GM19395 (cell line): Measurements from ENCODE around the gene CEP350.
A peak's percentile ranks its signal among the peaks of the same experiment; 100 is the strongest.
"Not testable (repeated sequence)": the region's sequence is repeated elsewhere in the genome, so short reads cannot be mapped to it uniquely, and the experiment has no call there.

ENCODE experiments used
- ATAC-seq: cut with Tn5 transposase; IDR thresholded peaks from one replicate; pipeline ENCODE4 v1.9.1; 2021; ENCODE audit warnings: mild to moderate bottlenecking, moderate library complexity; ENCODE audit not compliant: unreplicated experiment

Gene CEP350

DNA sequence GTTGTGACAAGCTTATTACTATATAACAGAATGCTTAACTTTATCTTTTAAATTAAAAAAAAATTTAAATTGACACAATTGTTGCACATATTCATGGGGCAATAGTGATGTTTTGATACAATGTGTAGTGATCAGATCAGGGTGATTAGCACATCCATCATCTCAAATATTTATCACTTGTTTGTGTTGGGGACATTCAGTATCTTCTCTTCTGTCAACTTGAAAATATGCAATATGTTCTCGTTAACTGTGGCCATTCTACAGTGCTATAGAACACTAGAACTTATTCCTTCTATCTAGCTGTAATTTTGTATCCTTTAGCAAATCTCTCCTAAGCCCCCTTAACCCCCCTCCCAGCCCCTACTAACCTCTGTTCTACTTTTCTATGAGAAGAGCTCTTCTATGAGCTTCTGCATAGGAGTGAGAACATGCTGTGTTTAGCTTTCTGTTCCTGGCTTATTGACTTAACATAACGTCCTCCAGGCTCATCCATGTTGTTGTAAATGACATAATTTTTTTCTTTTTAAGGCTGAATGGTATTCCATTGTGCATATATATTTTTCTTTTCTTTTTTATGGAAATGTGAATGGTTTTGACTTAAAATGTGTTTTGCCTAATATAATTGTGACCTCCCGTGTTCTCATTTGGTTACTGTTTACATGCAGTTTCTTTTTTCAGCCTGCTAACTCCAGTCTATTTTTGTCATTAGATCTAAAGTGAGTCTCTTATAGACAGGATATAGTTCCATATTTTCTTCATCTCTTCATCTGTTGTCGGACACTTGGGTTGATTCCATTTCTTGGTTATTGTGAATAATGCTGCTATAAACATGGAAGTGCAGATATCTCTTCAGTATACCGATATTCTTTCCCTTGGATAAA, 23.8 kb downstream of the CEP350 start:
- no peak for ATAC-seq

DNA sequence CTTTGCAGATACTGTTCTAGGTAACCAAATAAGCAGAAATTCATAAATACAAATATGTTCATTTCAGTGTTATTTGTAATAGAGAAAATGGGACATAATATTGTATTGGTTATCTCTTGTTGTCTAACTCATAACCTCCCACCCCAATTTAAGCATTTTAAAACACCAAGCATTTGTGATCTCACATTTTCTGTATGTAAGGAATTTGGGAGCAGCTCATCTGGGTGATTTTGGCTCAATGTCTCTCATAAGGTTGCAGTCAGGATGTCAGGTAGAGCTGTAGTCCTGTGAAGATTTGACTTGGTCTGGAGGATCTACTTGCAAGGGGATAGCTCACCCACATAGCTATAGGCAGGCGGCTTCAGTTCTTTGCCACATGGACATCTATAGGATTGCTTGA, 29.5 kb downstream of the CEP350 start:
- no peak for ATAC-seq

DNA sequence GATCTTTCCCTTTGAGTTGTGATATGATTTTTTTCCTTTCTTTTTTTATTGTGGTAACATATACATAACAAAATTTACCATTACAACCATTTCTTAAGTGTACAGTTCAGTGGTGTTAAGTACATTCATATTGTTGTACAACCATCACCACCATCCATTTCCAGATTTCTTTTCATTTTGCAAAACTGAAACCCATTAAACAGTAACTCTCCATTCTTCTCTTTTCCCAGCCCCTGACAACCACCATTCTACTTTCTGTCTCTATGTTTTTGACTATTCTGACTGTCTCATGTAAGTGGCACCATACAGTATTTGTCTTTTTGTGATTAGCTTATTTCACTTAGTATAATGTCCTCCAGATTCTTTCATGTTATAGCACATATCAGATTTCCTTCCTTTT, 30.3 kb downstream of the CEP350 start:
- ATAC-seq, result peak; percentile 65

DNA sequence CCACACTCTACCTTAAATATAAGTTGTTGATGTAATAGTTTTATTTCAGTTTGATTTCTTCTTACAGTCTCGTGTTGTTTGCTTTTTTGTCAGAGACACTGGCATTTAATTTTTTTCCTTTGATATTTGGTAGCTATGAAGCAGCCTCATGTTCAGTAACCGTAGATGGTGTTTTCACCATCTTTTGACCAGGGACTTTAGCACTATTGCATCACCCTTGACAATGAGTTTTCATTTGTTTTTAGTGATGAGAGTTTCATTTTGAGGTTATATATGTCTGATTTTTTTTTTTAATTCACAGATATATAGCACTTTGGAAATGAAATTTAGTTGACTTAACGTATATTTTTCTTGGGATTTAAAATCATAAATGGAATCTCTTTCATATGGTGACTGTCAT, 36.2 kb downstream of the CEP350 start:
- no peak for ATAC-seq

DNA sequence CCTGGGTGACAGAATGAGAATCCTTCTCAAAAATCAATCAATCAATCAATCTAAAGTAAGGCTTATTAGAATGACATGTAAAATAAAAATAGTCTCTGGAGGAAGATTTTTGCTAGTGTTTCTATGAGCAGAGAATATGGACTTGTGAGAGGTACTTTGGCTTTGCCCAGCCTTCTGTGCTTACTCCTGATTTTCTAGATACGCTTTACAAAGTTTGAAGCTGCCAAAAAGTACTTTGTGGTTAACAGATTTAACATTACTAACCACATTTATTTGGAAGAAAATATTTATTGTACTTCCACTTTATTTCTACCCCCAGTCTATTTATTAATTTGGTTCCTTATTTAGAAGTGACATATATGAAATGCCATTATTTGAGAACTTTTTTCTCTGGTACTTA, 41.0 kb downstream of the CEP350 start:
- ATAC-seq, result no peak

DNA sequence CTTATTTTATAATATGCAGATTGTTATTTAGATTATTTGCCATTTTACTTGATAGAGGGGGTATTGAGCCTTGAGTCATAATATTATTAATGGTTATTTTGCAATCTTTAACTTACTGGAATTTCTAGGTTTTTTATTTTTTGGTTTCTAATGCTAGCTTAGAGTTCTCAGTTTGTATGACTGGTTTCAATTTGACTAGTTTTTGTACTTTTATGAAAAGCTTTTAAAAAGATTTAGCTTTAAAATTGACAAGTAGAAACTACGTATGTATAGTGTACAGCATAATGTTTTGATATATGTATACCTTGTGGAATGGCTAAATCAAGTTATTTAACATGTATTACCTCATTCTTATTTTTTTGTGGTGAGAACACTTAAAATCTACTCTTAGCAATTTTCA, 41.5 kb downstream of the CEP350 start:
- peak; percentile 74 for ATAC-seq

DNA sequence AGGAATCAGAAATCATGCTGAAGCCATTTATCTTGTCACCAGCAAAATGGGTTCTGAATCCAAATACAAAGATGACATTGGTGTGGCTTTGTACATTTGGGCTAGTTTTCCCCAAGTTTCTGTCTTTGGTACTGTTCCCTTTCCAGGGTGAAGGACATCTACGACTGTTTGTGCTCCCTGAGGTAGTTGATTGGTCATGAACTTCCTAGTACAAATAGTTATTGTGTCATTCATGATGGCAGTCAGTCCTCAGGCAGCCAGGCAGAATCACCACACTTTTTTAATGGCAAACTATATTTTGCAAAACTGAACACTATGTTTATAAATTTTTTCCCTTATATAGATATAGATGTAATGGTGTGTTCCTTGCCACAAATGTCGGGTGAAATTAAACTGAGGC, 46.0 kb downstream of the CEP350 start:
- no peak for ATAC-seq

DNA sequence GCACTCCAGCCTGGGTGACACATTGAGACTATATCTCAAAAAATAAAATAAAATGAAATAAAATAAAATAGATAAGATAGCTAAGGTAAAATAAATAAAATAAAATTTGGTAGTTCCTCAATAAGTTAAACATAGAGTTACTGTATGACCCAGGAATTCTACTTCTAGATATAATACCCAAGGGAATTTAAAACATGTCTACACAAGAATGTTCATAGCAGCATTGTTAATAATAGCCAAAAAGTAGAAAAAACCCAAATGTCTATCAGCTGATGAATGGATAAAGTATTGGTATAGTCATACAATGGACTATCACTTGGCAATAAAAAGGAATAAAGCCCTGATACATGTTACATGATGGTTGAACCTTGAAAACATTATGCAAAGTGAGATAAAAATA, 47.8 kb downstream of the CEP350 start:
- no peak for ATAC-seq

DNA sequence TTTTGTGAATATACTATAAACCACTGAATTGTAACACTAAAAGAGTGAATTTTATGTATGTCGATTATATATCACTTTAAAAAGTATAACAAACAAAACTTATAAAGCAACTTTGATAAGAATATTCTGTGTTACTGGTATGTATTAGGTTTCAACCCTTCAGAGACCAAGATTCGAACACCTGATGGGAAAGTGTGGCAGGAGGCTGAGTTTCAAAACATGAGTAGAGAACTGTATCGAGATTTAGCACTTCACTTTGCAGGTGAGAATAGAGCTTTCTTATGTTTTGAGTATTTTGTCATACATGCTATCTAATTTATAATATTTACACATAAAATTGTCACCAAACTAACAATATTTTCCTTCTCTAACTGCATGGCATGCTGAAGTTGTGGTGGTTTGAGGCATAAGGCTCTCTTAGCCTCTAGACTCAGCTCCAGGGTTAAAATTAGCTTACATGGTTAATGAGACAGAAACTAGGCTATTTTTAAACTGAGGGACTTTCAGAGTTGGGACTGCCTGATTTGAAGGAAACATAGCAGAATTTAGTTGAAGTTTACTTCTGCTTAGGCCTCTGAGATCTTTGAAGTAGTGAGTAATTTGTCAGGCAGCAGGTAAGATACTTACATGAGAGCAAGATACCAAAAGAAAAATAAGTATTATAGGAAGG, 48.6 kb downstream of the CEP350 start:
- peak; percentile 93 for ATAC-seq

DNA sequence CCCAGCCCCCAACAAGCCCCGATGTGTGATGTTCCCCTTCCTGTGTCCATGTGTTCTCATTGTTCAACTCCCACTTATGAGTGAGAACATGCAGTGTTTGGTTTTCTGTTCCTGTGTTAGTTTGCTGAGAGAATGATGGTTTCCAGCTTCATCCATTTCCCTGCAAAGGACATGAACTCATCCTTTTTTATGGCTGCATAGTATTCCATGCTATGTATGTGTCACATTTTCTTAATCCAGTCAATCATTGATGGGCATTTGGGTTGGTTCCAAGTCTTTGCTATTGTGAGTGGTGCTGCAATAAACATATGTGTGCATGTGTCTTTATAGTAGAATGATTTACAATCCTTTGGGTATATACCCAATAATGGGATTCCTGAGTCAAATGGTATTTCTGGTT, 52.2 kb downstream of the CEP350 start:
- not testable (repeated sequence) for ATAC-seq

DNA sequence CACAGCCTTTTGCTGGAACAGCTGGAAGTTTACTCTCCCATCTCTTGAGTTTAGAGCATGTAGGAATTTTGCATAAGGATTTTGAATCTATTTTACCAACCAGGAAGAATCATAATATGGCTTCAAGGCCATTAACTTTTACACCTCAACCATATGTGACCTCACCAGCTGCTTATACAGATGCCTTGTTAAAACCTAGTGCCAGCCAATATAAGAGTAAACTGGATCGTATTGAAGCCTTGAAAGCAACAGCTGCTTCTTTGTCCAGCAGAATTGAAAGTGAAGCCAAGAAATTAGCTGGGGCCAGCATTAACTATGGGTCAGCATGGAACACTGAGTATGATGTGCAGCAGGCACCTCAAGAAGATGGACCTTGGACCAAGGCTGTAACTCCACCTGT, 65.4 kb downstream of the CEP350 start:
- ATAC-seq, result no peak

DNA sequence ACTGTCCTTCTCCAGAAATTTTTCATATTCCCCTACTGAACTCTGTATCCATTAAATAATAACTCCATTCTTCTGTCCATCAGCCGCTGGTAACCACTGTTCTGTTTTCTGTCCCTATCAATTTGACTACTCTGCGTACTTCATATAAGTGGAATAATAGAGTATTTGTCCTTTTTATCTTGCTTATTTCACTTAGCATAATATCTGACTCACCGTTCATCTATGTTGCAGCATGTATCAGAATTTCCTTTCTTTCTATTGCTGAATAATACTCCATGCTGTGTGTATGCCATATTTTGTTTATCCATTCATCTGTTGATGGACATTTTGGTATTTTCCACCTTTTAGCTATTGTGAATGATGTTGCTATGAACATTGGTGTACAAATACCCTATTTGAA, 71.9 kb downstream of the CEP350 start:
- no peak for ATAC-seq

DNA sequence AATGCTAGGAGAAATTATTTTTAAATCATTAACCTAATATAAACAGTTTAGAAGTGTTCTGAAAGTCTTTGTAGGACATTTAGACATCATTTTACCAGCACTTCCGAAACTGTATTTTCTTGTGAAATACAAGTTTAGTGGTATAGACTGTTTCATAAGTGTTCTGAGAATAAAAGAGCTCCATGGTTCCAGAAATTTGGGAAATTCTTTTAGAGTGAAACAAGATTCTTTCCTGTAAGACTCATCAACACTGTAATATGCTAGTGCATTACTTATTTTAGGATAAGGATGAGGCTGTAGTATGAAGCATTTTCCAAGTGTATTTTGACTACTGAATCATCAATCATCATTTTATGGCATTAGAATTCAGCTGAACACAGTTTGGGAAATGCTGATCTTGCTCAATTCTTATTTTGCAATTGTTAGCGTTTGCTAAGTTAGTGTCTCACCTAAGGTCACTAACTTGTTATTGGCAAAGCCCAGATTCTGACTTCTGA, 73.4 kb downstream of the CEP350 start:
- no peak for ATAC-seq

DNA sequence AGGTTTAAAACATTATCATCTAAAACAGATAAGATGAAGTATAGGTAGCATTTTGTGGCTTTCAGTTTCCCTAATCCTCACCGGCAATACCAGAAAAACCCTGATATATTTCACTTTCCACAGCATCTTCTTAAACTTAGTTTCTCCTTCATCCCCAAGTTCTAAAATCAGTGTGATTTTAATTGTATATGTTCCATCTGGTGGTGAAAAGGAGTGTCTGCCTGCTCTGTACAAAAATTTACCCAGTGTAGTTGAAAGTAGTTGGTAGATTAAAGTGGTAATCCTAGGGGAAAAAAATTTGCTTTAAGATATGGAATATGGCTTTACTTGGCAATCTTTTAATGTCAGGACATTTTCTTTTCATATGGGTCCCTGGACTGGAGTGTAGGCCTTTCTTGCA, 74.3 kb downstream of the CEP350 start:
- no peak for ATAC-seq

DNA sequence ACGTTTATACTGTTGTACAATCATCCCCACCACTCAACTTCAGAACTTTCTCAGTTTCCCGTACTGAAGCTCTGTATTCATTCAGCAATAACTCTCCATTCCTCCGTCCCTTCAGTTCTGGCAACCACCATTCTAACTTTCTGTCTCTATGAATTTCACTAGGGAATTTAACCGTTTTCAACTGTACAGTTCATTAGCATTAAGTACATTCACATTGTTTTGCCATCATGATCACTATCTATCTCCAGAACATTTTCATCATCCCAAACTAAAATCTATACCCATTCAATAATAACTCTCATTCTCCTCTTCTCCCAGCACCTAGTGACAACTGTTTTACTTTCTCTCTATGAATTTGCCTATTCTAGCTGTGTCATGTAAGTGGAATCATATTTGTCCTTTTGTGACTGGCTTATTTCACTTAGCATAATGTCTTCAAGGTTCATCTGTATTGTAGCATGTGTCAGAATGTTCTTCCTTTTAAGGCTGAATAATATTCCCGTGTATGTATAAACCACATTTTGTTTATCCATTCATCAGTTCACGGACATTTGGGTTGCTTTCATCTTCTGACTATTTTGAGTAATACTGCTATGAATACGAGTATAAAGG, 75.0 kb downstream of the CEP350 start:
- ATAC-seq, result no peak

DNA sequence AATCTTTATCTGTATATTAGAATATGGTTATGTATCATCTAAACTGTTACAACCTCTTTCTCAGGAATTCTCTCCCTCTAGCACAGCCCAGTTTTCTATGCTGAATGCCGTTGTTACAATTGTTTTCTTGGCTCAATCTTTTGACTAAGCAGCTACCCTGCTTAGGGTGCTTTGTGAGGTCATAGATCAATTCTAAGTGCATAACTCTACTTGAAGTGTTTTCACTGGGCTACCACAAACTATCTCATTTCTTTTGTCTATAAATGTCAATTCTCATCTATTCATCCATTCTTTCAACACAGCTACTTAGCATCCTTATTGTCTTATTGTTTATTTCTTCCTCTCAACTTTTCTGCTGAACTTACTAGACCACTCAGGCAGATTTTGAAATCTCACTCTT, 77.1 kb downstream of the CEP350 start:
- ATAC-seq, result no peak

DNA sequence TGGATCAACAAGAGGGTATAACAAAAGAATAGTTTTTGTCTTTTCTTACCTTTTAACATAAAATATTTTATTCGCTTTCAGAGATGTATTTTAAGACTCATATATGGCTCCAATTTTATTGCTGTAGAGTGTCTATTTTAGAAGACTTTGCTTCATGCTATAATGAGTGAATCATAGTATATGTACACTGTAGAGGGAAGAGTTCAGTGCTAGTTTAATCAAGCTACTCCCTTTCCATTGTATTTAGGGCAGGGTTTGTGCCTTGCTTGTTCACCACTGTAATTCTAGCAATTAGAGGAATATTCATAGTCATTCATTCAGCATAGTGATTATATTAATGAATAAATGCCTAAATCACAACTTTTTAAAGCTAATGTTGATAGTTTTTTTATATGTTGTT, 78.8 kb downstream of the CEP350 start:
- no peak for ATAC-seq

DNA sequence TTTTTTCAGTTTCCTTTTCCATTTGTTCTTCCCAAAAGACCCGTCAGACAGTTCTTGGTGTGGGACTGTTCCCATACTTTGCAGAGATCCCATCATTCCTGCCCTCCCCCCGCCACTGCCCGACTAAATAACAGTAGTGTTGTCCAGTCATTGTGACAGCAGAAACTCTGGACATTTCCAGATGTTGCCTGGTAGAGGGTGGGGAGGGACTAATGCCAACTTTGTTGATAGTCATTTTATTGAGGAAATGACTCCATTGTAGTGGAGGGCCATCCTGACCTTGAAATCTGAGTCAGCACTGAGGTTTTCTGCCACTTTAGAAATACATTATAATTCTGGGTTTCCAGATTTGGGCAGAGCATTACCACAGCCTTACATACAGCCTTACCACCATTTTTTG, 85.4 kb downstream of the CEP350 start:
- ATAC-seq, result no peak

DNA sequence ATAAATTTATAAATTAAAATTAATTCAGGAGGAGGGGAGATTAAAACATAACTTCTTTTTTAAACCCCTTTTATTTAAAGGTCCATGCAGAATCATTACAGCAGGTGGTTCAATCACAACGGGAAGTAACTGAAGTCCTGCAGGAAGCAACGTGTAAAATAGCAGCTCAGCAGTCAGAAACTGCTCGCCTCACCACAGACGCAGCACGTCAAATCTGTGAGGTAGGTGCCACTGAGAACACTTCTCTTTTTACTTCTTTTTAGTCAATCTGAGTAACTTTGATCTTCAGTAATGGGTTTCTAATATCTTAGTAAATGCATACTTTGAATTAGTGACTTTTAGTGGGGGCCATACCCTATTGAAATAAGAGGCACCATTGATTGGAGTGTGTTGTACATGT, 87.0 kb downstream of the CEP350 start:
- ATAC-seq, result no peak

DNA sequence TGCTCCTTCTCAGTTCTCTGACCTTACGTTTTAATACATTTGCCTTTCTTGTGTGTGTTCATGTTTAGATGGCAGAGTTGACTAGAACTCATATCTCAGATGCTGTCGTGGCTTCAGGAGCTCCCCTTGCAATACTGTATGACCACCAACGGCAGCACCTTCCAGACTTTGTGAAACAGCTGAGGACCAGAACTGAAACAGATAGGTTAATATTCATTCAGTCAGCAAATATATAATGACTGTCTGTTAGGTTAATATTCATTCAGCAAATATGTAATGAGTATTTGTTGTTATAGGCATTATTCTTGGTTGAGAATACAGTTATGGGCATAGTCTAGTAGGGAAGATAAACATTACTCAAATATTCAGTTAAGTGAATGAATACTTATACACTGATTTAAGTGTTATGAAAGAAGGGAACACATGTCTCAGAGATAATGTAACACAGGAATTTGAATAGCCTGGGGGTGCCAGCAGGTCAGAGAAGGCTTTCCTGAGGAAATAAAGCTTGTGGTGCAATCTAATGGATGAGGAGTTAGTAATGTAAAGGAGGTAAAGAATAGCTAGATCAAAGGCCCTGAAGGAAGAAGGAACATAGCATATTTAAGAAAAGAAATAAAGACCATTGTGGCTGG, 88.5 kb downstream of the CEP350 start:
- no peak for ATAC-seq

DNA sequence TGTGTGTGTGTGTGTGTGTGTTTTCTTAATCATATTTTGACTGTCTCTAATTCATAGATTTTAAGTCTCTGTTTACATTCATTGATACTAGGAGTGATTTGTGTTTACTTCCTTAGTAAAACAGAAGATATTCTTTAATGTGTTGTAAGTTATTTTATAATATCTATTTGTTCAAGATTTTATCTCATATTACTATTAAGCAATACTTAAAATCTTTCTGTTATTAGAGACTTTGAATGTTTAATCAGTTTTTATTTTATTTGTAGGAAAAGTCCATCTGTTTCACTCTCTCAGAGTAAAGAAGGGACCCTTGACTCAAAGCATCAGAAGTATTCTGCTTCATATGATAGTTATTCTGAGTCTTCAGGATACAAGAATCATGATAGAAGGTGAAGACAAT, 89.2 kb downstream of the CEP350 start:
- no peak for ATAC-seq
